Endothelial cell (in vitro differentiated cells): ENCODE results near the gene COL5A1. TPM values are rescaled to one million over a fixed set of nuclear protein-coding genes. Genes with fewer than 3 reads are reported as not detected.
A peak's percentile ranks its signal among the peaks of the same experiment; 100 is the strongest.

Experiments used
- DNase-seq: peaks from one replicate; pipeline ENCODE4 v3.0.0; 2021; ENCODE audit warnings: low spot score
- H3K27ac Mint-ChIP-seq: one replicate; pipeline ENCODE4 v1.8.0; 2021; ENCODE audit warnings: mixed read lengths, inconsistent platforms; ENCODE audit not compliant: unreplicated experiment
- H3K27me3 Mint-ChIP-seq: one replicate; pipeline ENCODE4 v1.8.0; 2021; ENCODE audit warnings: mild to moderate bottlenecking, moderate library complexity, mixed read lengths, inconsistent platforms; ENCODE audit not compliant: unreplicated experiment
- H3K36me3 Mint-ChIP-seq: one replicate; pipeline ENCODE4 v1.8.0; 2021; ENCODE audit warnings: mild to moderate bottlenecking, low read depth, mixed read lengths, inconsistent platforms; ENCODE audit not compliant: unreplicated experiment
- H3K4me1 Mint-ChIP-seq: one replicate; pipeline ENCODE4 v1.8.0; 2021; ENCODE audit warnings: mild to moderate bottlenecking, mixed read lengths, inconsistent platforms; ENCODE audit not compliant: unreplicated experiment
- H3K4me3 Mint-ChIP-seq: one replicate; pipeline ENCODE4 v1.8.0; 2021; ENCODE audit warnings: mild to moderate bottlenecking, mixed read lengths, inconsistent platforms; ENCODE audit not compliant: unreplicated experiment
- H3K9me3 Mint-ChIP-seq: one replicate; pipeline ENCODE4 v1.8.0; 2021; ENCODE audit warnings: mixed read lengths, inconsistent platforms; ENCODE audit not compliant: unreplicated experiment
- CTCF ChIP-seq: fragments of 200-600 bp; sonication (generic); IDR thresholded peaks from one replicate; pipeline ENCODE4 v1.5.0; 2021; ENCODE audit warnings: antibody characterized with exemption; ENCODE audit not compliant: unreplicated experiment
- total RNA-seq: library from RNA; stranded (reverse); fragmentation: NEBNext Ultra II Directional; extraction: Animal tissue kit (Norgen Biotek cat#: 25700); gene quantifications from one replicate; pipeline ENCODE4 v1.2.1, GENCODE V29; 2021; ENCODE audit not compliant: unreplicated experiment

The COL5A1 gene
- total RNA-seq, 1 donor from 2014 or later: 24.3 TPM

GRCh38 chr9:134833294-134833880, 191.8 kb downstream of the COL5A1 start:
- peaks cover 4% of the 10 kb centered on the region for H3K36me3 Mint-ChIP-seq
- H3K27ac Mint-ChIP-seq: no peak overlapping the region

DNA sequence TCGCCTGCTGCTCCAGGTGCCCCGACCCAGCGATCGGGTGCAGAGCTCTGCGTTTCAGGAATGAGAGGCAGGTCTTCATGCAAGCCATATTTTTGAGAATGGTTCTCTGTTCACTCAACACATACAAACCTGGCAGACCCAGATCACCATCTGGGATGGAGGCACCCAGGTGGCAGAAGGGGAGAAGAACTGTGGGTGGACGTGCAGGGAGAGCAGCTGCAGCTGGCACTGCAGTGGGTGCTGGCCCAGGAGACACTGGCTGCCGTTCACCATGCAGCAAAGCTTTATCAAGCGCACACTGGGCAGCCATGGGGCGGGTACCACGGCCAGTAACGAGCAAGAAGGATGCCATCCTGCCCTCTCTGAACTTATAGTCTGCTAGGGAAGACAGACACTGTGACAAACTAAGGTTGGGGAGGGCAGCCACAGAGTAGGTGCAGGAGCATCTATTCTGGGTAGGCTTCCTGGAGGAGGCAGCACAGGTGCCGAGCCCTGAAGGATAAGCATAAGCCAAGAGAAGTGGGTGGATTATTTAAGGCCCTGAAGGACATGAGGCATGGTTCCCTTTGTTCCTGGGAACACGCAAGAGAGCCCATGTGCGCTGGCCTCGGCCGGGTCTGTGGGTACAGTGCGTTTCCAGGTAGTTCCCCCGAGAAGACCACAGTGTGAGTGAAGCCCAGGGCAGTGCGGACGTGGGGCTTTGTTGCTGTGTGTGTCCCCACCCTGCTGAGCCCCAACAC, 192.8 kb downstream of the COL5A1 start:
- no peak for TF ChIP-seq CTCF
- peaks cover 4% of the 10 kb centered on the region for H3K36me3 Mint-ChIP-seq
- H3K27ac Mint-ChIP-seq: peak overlapping the region; percentile 42
- DNase-seq: no peak
- H3K4me3 Mint-ChIP-seq: no peak overlapping the region
- no peaks in the 10 kb centered on the region for H3K9me3 Mint-ChIP-seq
- H3K4me1 Mint-ChIP-seq: no peaks in the 10 kb centered on the region
- H3K27me3 Mint-ChIP-seq: no peaks in the 10 kb centered on the region

More at GRCh38 chr9:134833294-134833880, 191.8 kb downstream of the COL5A1 start:
- TF ChIP-seq CTCF: no peak
- DNase-seq: no peak
- Mint-ChIP-seq H3K27me3 (no peaks in the 10 kb centered on the region), H3K4me3 (no peak overlapping the region), H3K4me1 (no peaks in the 10 kb centered on the region), H3K9me3 (no peaks in the 10 kb centered on the region)

DNA sequence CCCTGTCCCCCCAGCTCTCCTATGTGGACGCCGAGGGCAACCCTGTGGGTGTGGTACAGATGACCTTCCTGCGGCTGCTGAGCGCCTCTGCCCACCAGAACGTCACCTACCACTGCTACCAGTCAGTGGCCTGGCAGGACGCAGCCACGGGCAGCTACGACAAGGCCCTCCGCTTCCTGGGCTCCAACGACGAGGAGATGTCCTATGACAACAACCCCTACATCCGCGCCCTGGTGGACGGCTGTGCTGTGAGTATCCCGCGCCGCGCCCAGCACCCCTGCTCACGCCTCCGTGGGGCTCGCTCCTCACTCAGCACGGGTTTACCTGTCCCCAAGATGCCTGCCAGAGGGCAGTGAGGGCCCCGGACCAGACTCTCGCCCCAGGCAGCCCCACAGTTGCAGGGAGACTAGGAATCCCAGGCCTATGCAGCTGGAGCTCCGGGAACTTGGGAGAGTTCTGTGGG, 193.4 kb downstream of the COL5A1 start:
- no peak for DNase-seq
- no peaks in the 10 kb centered on the region for H3K27me3 Mint-ChIP-seq
- TF ChIP-seq CTCF: no peak
- H3K36me3 Mint-ChIP-seq: peaks cover 4% of the 10 kb centered on the region
- H3K9me3 Mint-ChIP-seq: no peaks in the 10 kb centered on the region
- no peaks in the 10 kb centered on the region for H3K4me1 Mint-ChIP-seq
- H3K27ac Mint-ChIP-seq: no peak overlapping the region
- H3K4me3 Mint-ChIP-seq: no peak overlapping the region

DNA sequence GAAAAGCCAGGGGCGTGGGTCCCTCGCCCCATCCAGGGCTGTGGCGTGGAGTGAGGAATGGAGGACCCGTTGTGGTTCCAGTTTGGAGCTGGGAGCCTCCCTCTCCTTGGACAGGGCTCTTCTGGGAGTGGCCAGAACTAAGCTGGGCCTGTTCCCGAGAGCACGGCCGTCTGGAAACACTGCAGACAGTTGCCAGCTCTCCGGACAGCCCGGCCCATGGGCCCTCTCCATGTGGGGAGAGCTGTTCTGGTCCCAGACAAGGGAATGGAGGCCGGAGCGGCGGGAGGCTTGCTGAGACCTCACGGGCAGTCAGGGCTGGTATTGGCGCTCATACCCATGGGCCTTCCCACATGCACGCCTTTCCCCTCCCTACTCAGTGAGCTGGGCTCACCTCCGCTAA, 193.8 kb downstream of the COL5A1 start:
- H3K9me3 Mint-ChIP-seq: no peaks in the 10 kb centered on the region
- H3K4me3 Mint-ChIP-seq: no peak overlapping the region
- no peak overlapping the region for H3K27ac Mint-ChIP-seq
- H3K36me3 Mint-ChIP-seq: peaks cover 2% of the 10 kb centered on the region
- TF ChIP-seq CTCF: no peak
- no peaks in the 10 kb centered on the region for H3K27me3 Mint-ChIP-seq
- H3K4me1 Mint-ChIP-seq: no peaks in the 10 kb centered on the region
- no peak for DNase-seq

DNA sequence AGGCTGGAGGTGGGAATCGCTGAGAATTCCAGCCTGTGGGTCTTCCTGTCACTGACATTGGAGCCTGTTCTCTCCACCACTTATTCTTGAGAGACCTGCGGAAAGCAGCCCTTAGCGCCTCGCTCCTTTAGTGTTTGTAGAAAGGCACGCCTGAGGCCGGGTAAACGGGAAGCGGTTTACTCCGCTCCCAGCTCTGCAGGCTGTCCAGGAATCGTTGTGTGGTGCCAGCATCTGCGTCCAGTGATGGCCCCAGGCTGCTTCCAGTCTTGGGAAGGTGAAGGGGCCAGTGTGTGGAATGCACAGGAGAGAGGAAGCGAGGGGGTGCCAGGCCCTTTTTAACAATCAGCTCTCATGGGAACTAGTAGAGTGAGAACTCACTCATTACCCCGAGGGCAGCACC, 194.4 kb downstream of the COL5A1 start:
- no peak for DNase-seq
- no peak for TF ChIP-seq CTCF
- H3K27me3 Mint-ChIP-seq: no peaks in the 10 kb centered on the region
- no peaks in the 10 kb centered on the region for H3K9me3 Mint-ChIP-seq
- no peaks in the 10 kb centered on the region for H3K4me1 Mint-ChIP-seq
- H3K27ac Mint-ChIP-seq: no peak overlapping the region
- no peak overlapping the region for H3K4me3 Mint-ChIP-seq
- H3K36me3 Mint-ChIP-seq: no peaks in the 10 kb centered on the region
